Keratinocyte (primary cell): ENCODE data around the gene TMEM53.

Experiments used
- CTCF ChIP-seq, 3 experiments: IDR thresholded peaks in 1 of 3; conservative IDR thresholded peaks in 1 of 3; optimal IDR thresholded peaks in 1 of 3; 2 replicates in 2 of 3; 3 replicates in 1 of 3; pipeline versions ENCODE3 to v1.5.1; 2011; ENCODE audit warnings: low read length in 3 of 3, mild to moderate bottlenecking in 3 of 3, moderate library complexity in 2 of 3, control low read depth in 1 of 3, inconsistent platforms in 1 of 3; ENCODE audit not compliant: insufficient read depth in 2 of 3; ENCODE audit errors: extremely low read depth in 1 of 3
- EZH2 ChIP-seq: IDR thresholded peaks from one replicate; pipeline ENCODE4 v1.6.1; 2012; ENCODE audit warnings: inconsistent platforms, mild to moderate bottlenecking, low read length, moderate library complexity

GRCh38 chr1:44693159-44693558 is 18.9 kb upstream of the TMEM53 start:
- TF ChIP-seq CTCF (optimal IDR thresholded peaks at IDR 0.05 in 1 of 3, IDR thresholded peaks at IDR 0.05 in 1 of 3, conservative IDR thresholded peaks at IDR 0.05 in 1 of 3; ENCODE audit: extremely low read depth in 1 of 3, insufficient read depth in 2 of 3, low read length in 3 of 3) (no peak), EZH2 (no peak)
